Bone marrow (tissue), 2 donors: ENCODE measurements around the gene LHX2.
A peak's percentile ranks its signal among the peaks of the same experiment; 100 is the strongest.
"Not testable (repeated sequence)": the region's sequence is repeated elsewhere in the genome, so short reads cannot be mapped to it uniquely, and the experiment has no call there.

Source experiments
- DNase-seq, 2 donors: peaks; one replicate each; lab custom pipeline; 2025; lab: John Stamatoyannopoulos, UW

Gene LHX2, protein sequence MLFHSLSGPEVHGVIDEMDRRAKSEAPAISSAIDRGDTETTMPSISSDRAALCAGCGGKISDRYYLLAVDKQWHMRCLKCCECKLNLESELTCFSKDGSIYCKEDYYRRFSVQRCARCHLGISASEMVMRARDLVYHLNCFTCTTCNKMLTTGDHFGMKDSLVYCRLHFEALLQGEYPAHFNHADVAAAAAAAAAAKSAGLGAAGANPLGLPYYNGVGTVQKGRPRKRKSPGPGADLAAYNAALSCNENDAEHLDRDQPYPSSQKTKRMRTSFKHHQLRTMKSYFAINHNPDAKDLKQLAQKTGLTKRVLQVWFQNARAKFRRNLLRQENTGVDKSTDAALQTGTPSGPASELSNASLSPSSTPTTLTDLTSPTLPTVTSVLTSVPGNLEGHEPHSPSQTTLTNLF

GRCh38 chr9:124011460-124012301, at the start of gene LHX2:
Gene LHX2, plus strand, starts transcription at chr9:124011768. Its CDS starts 581 bp downstream, at chr9:124012349.
- DNase-seq, result peak in 1 of 2 donors; percentile 42

DNA sequence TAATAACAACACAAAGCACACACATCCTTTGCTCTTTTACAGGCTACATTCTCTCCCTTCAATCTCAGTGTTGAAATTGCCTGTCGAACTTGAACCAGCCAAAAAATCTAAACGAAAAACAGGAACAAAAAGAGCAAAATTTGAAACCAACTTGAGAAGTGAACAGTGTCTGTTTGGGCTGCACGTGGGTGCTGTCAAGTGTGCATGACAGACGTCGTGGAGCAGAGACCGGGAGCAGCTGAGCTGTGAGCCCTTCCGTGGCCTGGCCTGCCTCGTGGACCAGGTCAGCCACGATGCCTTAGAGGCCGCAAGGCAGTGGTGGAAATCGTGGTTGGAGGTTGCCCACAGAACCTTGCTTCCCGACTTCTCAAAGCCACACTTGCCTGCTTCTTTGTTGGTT, 46.8 kb upstream of the LHX2 start:
- no peak for DNase-seq

- DNase-seq, result no peak
Measured at GRCh38 chr9:123965801-123966686, 45.5 kb upstream of the LHX2 start.

- no peak for DNase-seq
Measured at GRCh38 chr9:123967323-123967722, 44.2 kb upstream of the LHX2 start.

DNA sequence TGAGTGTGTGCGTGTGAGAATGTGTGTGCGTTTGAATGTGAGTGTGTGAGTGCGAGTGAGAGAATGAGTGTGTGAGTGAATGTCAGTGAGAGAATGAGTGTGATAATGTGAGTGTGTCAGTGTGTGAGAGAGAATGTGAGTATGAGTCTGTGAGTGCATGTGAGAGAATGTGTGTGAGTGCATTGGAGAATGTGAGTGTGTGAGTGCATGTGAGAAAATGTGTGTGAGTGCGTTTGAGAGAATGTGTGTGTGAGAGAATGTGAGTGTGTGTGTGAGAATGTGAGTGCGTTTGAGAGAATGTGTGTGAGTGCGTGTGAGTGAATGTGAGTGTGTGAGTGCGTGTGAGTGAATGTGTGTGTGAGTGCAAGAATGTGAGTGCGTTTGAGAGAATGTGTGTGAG, 39.0 kb upstream of the LHX2 start:
- no peak for DNase-seq

DNA sequence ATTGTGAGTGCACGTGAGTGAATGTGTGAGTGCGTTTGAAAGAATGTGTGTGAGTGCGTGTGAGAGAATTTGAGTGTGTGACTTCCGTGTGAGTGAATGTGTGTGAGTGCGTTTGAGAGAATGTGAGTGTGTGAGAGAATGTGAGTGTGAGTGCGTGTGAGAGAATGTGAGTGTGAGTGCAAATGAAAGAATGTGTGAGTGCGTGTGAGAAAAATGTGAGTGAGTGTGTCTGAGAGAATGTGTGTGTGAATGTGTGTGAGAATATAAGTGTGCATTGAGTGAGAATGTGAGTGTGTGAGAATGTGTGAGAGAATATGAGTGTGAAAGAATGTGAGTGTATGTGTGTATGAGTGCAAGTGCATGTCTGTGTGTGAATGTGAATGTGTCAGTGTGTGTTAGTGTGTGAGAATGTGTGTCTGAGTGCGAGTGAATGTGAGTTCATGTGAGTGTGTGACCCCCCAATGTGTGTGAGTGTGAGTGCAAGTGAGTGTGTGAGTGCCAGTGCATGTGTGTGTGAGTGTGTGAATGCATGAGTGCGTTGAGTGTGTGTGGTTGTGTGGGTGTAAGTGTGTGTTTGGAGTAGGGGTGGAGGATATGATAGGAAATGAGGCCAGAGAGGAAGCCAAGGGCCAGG, 37.9 kb upstream of the LHX2 start:
- no peak for DNase-seq

- DNase-seq, result no peak
Measured at GRCh38 chr9:123974471-123974870, 37.1 kb upstream of the LHX2 start.

DNA sequence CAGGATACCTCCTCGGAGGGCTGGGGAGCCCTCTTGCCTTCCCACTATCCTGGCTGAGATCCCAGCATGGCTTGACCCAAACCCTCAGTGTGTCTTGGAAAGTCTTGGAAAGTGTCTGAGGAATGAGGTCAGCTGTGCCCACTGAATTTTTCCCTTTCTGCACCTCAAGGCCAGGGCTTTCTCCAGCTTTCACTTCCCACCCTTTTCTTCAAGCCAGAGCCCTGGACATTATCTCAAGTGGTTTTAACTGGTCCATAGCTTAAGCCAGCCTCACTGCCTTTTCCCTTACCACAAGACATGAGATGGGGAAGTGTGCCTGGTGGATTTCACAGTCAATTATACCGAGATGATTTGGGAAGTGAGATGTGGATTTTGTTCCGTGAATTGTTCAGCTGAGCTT, 35.7 kb upstream of the LHX2 start:
- DNase-seq, result no peak

DNA sequence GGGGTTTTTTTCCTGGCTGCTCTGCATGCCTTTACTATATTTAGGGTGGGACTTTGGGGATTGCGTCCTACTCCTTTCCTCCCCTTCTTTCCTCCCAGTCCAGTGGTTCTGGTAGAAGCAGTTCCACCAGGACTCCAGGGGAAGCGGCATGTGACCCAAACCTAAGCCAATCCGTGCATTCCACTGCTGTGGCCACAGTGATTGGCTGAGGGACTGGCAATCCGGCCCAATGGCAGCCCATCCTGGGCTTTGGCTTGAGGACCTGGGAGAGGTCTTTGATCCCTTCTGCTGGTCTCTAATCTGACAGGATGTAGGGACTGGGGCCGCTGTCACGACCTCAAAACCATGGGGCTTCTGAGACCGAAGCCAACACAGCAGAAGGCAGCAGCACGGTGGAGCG, 35.0 kb upstream of the LHX2 start:
- not testable (repeated sequence) for DNase-seq

- DNase-seq, result no peak
Measured at GRCh38 chr9:123978981-123979380, 32.6 kb upstream of the LHX2 start.

GRCh38 chr9:123982535-123982934, 29.0 kb upstream of the LHX2 start:
- no peak for DNase-seq

GRCh38 chr9:123983047-123983446, 28.5 kb upstream of the LHX2 start:
- DNase-seq, result no peak

DNA sequence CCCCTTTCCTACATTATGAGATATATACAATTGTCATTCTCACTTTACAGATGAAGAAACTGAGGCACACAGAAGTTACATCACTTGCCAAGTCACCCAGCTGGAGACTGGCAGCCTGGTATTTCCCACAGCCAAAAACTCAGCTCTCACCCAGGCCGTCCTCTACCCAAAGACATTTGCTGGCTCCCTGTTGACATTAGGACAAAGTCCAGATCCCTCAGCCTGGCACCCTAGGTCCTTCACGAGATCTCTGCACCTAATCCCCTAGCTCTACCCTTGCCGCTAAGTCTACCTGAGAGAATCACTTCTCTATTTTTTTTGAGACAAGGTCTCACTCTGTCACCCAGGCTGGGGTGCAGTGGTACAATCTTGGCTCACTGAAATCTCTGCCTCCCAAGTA, 26.8 kb upstream of the LHX2 start:
- no peak for DNase-seq

DNA sequence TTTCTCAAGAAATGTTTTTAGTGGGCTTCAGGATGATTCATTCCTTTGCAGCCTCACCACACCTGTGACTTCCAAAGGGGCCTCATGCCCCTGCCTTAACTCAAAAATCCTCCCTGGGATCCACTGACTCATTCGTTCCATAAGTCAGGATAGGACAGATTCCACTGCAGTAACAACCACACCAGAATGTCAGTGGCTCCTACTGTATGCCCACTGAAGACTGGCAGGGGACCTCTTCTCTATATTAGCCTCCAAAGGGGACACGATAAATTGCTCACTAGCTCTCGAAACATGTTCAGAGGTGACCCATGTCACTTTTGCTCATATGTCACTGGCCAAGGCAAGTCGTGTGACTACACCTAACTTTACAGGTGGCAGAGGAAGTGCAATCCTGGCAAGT, 25.7 kb upstream of the LHX2 start:
- DNase-seq, result no peak

GRCh38 chr9:123990427-123990826, 21.1 kb upstream of the LHX2 start:
- no peak for DNase-seq

DNA sequence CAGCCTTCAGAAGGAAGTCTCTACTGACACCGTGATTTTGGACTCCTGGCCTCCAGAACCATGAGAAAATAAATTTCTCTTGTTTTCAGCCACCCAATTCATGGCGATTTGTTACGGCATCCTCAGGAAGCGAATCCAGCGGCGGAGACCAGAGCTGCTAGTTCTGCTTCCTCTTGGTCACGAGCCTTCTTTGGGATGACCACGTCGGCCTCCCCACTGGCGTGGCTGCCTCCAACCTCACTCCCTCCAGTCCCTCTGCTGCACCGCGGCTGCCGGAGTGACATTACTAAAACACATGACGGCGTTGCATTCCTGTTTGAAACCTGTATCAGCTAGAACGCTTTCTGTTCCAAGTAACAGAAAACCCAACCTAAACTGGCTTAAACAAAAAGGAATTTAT, 18.9 kb upstream of the LHX2 start:
- not testable (repeated sequence) for DNase-seq

- no peak for DNase-seq
Measured at GRCh38 chr9:123996731-123997421, 14.7 kb upstream of the LHX2 start.

GRCh38 chr9:123997665-123998277, 13.8 kb upstream of the LHX2 start:
- peak; percentile 35 to 39 for DNase-seq

GRCh38 chr9:123998278-123998925, 13.2 kb upstream of the LHX2 start:
- no peak for DNase-seq

GRCh38 chr9:123998970-123999621, 12.5 kb upstream of the LHX2 start:
- no peak for DNase-seq
